Glutamatergic neuron (in vitro differentiated cells): ENCODE data around the gene SLC39A6. TPM values are rescaled to one million over a fixed set of nuclear protein-coding genes. Genes with fewer than 3 reads are reported as not detected.
A peak's percentile ranks its signal among the peaks of the same experiment; 100 is the strongest.
"Not testable (repeated sequence)": the region's sequence is repeated elsewhere in the genome, so short reads cannot be mapped to it uniquely, and the experiment has no call there.

Source experiments
- DNase-seq: peaks from one replicate; pipeline ENCODE4 v3.0.0; 2022
- H3K27ac Mint-ChIP-seq: one replicate; pipeline ENCODE4 v1.8.0; 2020; ENCODE audit warnings: mild to moderate bottlenecking, mixed read lengths, inconsistent platforms; ENCODE audit not compliant: unreplicated experiment
- H3K27me3 Mint-ChIP-seq: one replicate; pipeline ENCODE4 v1.8.0; 2020; ENCODE audit warnings: mild to moderate bottlenecking, moderate library complexity, mixed read lengths, inconsistent platforms; ENCODE audit not compliant: unreplicated experiment
- H3K36me3 Mint-ChIP-seq: one replicate; pipeline ENCODE4 v1.8.0; 2020; ENCODE audit warnings: mild to moderate bottlenecking, mixed read lengths, inconsistent platforms; ENCODE audit not compliant: unreplicated experiment
- H3K4me1 Mint-ChIP-seq: one replicate; pipeline ENCODE4 v1.8.0; 2020; ENCODE audit warnings: mild to moderate bottlenecking, low read depth, mixed read lengths, inconsistent platforms; ENCODE audit not compliant: unreplicated experiment
- H3K4me3 Mint-ChIP-seq: one replicate; pipeline ENCODE4 v1.8.0; 2020; ENCODE audit warnings: mild to moderate bottlenecking, mixed read lengths, inconsistent platforms; ENCODE audit not compliant: unreplicated experiment
- H3K9me3 Mint-ChIP-seq: one replicate; pipeline ENCODE4 v1.8.0; 2020; ENCODE audit warnings: mild to moderate bottlenecking, moderate library complexity, mixed read lengths, inconsistent platforms; ENCODE audit not compliant: unreplicated experiment
- total RNA-seq: library from RNA; stranded (reverse); fragmentation: NEBNext Ultra II Directional; extraction: Animal tissue kit (Norgen Biotek cat#: 25700); gene quantifications from one replicate; pipeline ENCODE4 v1.2.1, GENCODE V29; 2021; ENCODE audit not compliant: unreplicated experiment
- TF ChIP-seq, protein P1 (sequence below): fragments of 200-600 bp; sonication (generic); IDR thresholded peaks from one replicate; pipeline ENCODE4 v1.5.0; 2021; ENCODE audit not compliant: partially characterized antibody, unreplicated experiment

SLC39A6 gene
- total RNA-seq, 1 donor from 2014 or later, result 113 TPM

GRCh38 chr18:36096955-36097354 lies 32.2 kb downstream of the SLC39A6 start:
- no peak for DNase-seq
- H3K9me3 Mint-ChIP-seq, result peaks cover 3% of the 10 kb centered on the region
- no peak overlapping the region for H3K4me3 Mint-ChIP-seq
- H3K36me3 Mint-ChIP-seq, result peaks cover 5% of the 10 kb centered on the region
- no peaks in the 10 kb centered on the region for H3K27me3 Mint-ChIP-seq
- TF ChIP-seq, protein P1, sequence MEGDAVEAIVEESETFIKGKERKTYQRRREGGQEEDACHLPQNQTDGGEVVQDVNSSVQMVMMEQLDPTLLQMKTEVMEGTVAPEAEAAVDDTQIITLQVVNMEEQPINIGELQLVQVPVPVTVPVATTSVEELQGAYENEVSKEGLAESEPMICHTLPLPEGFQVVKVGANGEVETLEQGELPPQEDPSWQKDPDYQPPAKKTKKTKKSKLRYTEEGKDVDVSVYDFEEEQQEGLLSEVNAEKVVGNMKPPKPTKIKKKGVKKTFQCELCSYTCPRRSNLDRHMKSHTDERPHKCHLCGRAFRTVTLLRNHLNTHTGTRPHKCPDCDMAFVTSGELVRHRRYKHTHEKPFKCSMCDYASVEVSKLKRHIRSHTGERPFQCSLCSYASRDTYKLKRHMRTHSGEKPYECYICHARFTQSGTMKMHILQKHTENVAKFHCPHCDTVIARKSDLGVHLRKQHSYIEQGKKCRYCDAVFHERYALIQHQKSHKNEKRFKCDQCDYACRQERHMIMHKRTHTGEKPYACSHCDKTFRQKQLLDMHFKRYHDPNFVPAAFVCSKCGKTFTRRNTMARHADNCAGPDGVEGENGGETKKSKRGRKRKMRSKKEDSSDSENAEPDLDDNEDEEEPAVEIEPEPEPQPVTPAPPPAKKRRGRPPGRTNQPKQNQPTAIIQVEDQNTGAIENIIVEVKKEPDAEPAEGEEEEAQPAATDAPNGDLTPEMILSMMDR, result no peak
- no peak overlapping the region for H3K27ac Mint-ChIP-seq
- H3K4me1 Mint-ChIP-seq, result no peaks in the 10 kb centered on the region

DNA sequence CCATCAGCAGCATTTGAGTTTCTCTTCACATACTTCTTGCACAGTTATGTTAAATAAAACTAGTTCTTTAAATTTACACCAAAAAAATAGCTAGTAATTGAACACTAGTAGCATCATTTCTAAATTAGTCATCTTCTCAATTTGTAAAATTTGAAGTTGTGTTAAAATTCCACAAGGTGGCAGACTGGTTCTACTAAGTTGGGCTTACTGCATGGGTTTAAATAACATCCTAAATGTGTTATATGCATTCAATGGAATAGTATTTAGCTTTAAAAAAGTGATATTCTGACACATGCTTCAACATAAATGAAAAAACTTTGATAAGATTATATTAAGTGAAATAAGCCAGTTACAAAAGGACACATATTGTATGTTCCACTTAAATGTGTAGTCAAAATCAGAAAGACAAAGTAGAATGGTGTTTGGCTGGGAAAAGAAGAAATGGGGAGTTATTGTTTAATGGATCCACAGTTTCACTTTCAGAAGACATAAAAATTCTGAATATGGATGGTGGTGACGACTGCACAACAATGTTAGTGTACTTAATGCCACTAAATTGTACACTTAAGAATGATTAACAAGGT lies 33.1 kb downstream of the SLC39A6 start:
- Mint-ChIP-seq H3K4me3 (no peak overlapping the region), H3K36me3 (no peaks in the 10 kb centered on the region), H3K27me3 (no peaks in the 10 kb centered on the region), H3K27ac (no peak overlapping the region), H3K4me1 (no peaks in the 10 kb centered on the region), H3K9me3 (no peaks in the 10 kb centered on the region)
- no peak for DNase-seq
- TF ChIP-seq, protein P1, result peak; percentile 57

DNA sequence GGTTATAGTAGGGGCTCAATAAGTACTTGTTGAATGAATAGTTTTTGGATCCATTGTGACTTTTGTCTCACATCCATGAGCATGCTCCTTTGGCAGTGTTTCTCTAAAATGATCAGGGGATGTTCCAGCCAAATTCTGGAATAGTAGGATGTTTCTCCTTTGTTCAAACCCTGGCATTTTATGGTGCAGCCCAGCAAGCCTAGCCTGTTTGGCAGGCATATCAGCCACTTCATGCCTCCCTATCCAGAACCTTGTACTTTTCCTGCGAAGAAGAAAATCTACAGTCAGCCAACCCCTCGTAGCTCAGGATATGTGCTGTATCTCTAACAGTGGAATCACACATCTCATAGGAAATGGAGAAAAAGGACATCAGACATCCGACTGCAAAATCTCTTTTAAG lies 34.7 kb downstream of the SLC39A6 start:
- H3K27me3 Mint-ChIP-seq, result peaks cover 2% of the 10 kb centered on the region

GRCh38 chr18:36092116-36092515 lies 37.0 kb downstream of the SLC39A6 start:
- not testable (repeated sequence) for H3K9me3 Mint-ChIP-seq, H3K4me1 Mint-ChIP-seq, H3K4me3 Mint-ChIP-seq, H3K27me3 Mint-ChIP-seq, H3K36me3 Mint-ChIP-seq, H3K27ac Mint-ChIP-seq, DNase-seq

More for the DNA sequence above, 34.7 kb downstream of the SLC39A6 start:
- no peak for DNase-seq
- Mint-ChIP-seq H3K4me1 (no peaks in the 10 kb centered on the region), H3K27ac (no peak overlapping the region), H3K9me3 (no peaks in the 10 kb centered on the region), H3K36me3 (no peaks in the 10 kb centered on the region), H3K4me3 (no peak overlapping the region)
- TF ChIP-seq, protein P1, result no peak

DNA sequence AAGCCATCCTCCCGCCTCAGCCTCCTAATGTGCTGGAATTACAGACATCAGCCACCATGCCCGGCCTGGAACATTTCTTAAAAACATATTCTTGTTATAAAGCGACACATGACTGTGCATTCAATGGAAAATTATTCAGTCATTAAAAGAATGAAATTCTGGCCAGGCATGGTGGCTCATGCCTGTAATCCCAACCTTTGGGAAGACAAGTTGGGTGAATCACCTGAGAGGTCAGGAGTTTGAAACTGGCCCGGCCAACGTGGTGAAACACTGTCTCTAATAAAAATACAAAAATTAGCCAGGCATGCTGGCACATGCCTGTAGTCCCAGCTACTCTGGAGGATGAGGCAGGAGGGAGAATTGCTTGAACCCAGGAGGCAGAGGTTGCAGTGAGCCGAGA lies 40.1 kb downstream of the SLC39A6 start:
- Mint-ChIP-seq H3K27me3 (peaks cover 4% of the 10 kb centered on the region), H3K36me3 (peaks cover 10% of the 10 kb centered on the region), H3K9me3 (peaks cover 2% of the 10 kb centered on the region), H3K4me3 (no peak overlapping the region), H3K4me1 (no peaks in the 10 kb centered on the region), H3K27ac (no peak overlapping the region)
- DNase-seq, result no peak
- TF ChIP-seq, protein P1, result no peak
